Liver (tissue), 3 donors: ENCODE results near the gene NTN3.

Experiments
- ATF3 ChIP-seq: IDR thresholded peaks from 2 replicates; pipeline ENCODE4 v1.6.1; 2016; ENCODE audit warnings: antibody characterized with exemption
- GABPA ChIP-seq, 2 donors: IDR thresholded peaks in 1 of 2; conservative IDR thresholded peaks in 1 of 2; 2 replicates each; pipeline ENCODE4 v1.6.1; 2016; ENCODE audit warnings: antibody characterized with exemption in 2 of 2, mild to moderate bottlenecking in 1 of 2, moderate library complexity in 1 of 2
- NR2F2 ChIP-seq: IDR thresholded peaks from 2 replicates; pipeline ENCODE4 v1.6.1; 2016; ENCODE audit warnings: antibody characterized with exemption
- RAD21 ChIP-seq, 2 donors: IDR thresholded peaks; 2 replicates each; pipeline ENCODE4 v1.6.1; 2016; ENCODE audit warnings: antibody characterized with exemption in 2 of 2, mild to moderate bottlenecking in 2 of 2
- TAF1 ChIP-seq: conservative IDR thresholded peaks from 2 replicates; pipeline ENCODE4 v1.6.1; 2016; ENCODE audit warnings: antibody characterized with exemption, mild to moderate bottlenecking
- ZBTB33 ChIP-seq: IDR thresholded peaks from 2 replicates; pipeline ENCODE4 v1.6.1; 2016; ENCODE audit warnings: antibody characterized with exemption
- TF ChIP-seq, protein P1 (sequence below): fragments of 150-350 bp; IDR thresholded peaks from 2 replicates; pipeline ENCODE4 v1.5.1; 2017; ENCODE audit warnings: improper control_type of control experiment, low read depth, low read length; ENCODE audit not compliant: missing input control
- TF ChIP-seq, protein P2 (sequence below): IDR thresholded peaks from 2 replicates; pipeline ENCODE4 v1.6.1; 2016; ENCODE audit warnings: antibody characterized with exemption, mild to moderate bottlenecking
- TF ChIP-seq, protein P3 (sequence below): IDR thresholded peaks from 2 replicates; pipeline ENCODE4 v1.6.1; 2016; ENCODE audit warnings: antibody characterized with exemption
- donor health status: healthy.
- donor health status: healthy.

GRCh38 chr16:2499454-2499853, 28.4 kb downstream of the NTN3 start:
- TF ChIP-seq, protein P1, sequence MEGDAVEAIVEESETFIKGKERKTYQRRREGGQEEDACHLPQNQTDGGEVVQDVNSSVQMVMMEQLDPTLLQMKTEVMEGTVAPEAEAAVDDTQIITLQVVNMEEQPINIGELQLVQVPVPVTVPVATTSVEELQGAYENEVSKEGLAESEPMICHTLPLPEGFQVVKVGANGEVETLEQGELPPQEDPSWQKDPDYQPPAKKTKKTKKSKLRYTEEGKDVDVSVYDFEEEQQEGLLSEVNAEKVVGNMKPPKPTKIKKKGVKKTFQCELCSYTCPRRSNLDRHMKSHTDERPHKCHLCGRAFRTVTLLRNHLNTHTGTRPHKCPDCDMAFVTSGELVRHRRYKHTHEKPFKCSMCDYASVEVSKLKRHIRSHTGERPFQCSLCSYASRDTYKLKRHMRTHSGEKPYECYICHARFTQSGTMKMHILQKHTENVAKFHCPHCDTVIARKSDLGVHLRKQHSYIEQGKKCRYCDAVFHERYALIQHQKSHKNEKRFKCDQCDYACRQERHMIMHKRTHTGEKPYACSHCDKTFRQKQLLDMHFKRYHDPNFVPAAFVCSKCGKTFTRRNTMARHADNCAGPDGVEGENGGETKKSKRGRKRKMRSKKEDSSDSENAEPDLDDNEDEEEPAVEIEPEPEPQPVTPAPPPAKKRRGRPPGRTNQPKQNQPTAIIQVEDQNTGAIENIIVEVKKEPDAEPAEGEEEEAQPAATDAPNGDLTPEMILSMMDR: no peak
- TF ChIP-seq, protein P2, sequence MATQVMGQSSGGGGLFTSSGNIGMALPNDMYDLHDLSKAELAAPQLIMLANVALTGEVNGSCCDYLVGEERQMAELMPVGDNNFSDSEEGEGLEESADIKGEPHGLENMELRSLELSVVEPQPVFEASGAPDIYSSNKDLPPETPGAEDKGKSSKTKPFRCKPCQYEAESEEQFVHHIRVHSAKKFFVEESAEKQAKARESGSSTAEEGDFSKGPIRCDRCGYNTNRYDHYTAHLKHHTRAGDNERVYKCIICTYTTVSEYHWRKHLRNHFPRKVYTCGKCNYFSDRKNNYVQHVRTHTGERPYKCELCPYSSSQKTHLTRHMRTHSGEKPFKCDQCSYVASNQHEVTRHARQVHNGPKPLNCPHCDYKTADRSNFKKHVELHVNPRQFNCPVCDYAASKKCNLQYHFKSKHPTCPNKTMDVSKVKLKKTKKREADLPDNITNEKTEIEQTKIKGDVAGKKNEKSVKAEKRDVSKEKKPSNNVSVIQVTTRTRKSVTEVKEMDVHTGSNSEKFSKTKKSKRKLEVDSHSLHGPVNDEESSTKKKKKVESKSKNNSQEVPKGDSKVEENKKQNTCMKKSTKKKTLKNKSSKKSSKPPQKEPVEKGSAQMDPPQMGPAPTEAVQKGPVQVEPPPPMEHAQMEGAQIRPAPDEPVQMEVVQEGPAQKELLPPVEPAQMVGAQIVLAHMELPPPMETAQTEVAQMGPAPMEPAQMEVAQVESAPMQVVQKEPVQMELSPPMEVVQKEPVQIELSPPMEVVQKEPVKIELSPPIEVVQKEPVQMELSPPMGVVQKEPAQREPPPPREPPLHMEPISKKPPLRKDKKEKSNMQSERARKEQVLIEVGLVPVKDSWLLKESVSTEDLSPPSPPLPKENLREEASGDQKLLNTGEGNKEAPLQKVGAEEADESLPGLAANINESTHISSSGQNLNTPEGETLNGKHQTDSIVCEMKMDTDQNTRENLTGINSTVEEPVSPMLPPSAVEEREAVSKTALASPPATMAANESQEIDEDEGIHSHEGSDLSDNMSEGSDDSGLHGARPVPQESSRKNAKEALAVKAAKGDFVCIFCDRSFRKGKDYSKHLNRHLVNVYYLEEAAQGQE: no peak
- TF ChIP-seq, protein P3, sequence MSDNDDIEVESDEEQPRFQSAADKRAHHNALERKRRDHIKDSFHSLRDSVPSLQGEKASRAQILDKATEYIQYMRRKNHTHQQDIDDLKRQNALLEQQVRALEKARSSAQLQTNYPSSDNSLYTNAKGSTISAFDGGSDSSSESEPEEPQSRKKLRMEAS: no peak
- TF ChIP-seq GABPA (IDR thresholded peaks at IDR 0.05 in 1 of 2, conservative IDR thresholded peaks at IDR 0.05 in 1 of 2) (no peak), ATF3 (no peak), ZBTB33 (no peak), NR2F2 (no peak), TAF1 (no peak), RAD21 (IDR thresholded peaks at IDR 0.05) (no peak)
